ENCODE results near the gene TGDS.

The TGDS gene

DNA sequence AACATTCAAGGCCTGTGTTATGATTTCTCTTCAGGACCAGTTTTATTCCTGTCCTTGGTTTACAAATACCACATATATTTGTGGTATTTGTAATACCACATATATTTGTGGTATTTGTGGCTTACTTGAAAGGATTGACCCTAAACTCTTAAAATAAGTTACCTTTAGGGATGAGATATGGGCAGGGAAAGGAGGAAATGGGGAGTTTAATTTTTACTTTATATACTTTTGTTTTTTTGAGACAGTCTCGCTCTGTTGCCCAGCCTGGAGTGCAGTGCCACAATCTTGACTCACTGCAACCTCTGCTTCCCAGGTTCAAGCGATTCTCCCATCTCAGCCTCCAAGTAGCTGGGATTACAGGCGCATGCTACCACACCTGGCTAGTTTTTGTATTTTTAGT lies 2.3 kb upstream of the TGDS start:
- no peak for DNase-seq

DNA sequence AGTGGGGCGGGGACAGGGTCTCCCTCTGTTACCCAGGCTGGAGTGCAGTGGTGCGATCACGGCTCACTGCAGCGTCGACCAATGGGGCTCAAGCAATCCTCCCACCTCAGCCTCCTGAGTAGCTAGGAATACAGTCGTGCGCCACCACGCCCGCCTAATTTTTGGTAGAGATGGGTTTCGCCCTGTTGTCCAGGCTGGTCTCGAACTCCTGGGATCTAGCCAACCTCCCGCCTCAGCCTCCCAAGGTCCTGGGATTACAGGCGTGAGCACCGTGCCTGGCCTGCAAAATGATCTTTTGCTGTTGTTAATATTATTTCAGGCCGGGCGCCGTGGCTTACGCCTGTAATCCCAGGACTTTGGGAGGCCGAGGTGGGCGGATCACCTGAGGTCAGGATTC lies 621 bp upstream of the TGDS start:
- no peak for DNase-seq

DNA sequence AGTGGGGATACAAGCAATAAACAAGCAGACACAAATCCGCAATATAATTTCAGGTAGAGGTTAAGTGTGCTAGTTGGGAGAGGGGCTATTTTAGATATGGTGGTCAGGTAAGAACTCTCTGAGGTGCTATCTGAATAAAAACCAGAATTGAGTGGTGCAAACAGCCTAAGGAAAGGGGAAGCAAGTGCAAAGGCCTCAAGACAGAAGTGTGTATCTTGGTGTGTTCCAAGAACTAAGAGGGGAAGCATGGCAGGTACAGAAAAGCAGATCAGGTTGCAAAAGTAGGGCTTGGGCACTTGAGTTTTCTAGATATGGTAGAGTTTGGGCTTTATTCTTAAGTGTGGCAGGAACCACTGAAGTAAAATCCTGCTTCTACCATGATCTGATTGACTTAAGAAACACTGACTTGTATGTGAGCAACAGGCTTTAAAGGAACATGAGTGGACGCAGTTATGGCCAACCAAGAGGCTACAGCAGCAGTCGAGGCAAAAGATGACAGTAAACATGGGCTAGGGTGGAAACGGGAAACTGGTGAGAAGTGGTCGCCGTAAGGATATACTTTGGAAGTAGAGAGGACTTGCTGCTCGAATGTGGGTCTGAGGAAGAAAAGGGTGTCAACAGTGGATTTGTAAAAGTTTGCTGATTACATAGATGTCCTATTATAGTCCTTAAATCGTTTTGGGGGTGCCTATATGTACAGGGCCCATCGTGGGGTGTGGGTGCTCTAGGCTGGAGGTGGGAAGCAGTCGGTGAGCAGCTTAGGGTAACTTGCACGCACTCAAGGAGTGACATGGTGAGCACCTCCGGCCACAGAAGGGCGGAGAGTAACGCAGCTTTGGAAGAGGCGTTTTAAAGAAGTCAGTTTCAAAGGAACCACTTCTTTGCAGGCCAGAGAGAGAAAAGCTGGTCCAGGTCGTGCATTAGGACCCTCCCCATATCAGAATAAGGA lies 677 bp downstream of the TGDS start:
- DNase-seq = peak; percentile 17

DNA sequence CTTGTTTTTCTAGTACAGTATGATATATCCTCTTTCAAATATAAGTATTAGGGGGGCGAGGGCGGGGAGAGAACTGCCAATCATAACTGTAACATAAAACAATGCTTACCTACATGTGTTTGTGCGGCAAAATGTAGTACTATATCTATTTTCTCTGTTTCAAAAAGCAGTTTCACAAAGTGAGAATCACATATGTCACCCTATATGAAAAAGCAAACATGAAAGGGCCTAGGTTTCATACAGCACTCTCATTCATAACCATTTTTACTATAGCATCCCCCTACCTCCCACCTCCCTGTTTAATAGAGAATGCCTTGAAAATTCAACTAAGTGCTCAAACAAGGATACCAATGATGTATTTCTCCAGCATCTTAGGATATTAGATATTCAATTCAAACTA lies 5.2 kb downstream of the TGDS start:
- no peak for DNase-seq

DNA sequence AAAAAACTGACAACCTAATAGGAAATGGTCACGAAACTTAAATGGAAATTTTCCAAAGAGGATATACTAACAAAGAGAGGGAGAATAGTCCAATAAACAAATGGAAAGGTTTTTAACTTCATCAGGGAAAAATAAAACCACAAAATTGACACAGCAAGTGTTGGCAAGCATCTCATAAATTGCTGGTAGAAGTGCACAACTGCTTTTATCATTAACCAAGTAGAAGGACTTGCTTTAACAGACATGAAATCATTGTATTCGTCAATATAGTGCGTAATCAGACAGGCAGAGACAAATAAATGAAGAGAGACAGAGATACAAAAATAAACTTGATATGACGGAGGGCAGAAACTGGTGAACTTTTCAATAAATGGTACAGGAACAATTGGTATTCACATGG lies 7.4 kb downstream of the TGDS start:
- no peak for DNase-seq

DNA sequence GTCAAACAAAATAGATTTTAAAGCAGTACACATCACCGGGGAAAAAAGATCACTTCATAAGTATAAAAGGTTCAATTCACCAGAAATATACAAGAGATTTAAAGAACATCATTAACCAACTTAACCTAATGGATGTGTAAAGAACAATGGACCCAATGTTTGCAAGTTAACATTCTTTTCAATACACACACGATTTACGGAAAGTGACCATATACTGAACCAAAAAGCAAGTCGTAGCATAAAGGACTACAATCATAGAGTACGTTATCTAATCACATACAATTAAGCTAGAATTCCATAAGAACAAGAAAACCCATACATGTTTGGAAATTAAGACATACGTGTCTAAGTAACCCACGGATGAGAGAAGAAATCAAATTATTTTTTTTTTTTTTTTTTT lies 9.6 kb downstream of the TGDS start:
- DNase-seq = no peak

DNA sequence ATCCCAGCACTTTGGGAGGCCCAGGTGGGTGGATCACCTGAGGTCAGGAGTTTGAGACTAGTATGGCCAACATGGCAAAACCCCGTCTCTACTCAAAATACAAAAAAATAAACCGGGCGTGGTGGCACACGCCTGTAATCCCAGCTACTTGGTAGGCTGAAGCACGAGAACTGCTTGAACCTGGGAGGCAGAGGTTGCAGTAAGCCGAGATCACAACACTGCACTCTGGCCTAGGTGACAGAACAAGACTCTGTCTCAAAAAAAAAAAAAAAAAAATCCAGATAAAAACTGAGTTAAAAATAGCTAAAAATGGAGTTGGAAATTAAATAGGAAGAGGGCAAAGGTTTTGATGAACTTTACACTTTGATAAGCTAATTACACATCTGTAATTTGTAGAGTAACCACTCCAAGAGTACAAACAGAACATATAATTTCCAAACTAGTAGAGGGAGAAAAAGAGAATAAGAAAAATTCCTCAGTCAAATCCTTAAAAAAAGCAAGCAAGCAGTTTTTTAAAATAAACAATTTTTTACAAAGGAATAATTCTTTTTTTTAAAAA lies 10.3 kb downstream of the TGDS start:
- DNase-seq = no peak

DNA sequence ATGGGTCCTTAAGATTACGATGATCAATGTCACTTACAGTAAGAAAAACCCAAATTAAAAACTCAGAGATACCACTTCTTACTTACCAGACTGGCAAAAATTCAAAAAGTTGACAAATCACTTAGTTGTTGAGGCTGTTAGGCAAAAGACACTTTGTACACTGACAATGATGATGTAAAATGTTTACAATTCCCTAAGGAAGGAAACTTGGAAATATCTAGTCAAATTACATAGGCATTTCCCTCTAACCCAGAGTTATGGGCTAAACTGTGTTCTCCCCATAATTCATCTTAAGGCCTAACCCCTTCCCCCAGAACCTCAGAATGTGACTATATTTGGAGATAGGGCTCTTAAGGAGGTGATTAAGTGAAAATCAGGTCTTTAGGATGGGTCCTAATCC lies 12.0 kb downstream of the TGDS start:
- DNase-seq = no peak

DNA sequence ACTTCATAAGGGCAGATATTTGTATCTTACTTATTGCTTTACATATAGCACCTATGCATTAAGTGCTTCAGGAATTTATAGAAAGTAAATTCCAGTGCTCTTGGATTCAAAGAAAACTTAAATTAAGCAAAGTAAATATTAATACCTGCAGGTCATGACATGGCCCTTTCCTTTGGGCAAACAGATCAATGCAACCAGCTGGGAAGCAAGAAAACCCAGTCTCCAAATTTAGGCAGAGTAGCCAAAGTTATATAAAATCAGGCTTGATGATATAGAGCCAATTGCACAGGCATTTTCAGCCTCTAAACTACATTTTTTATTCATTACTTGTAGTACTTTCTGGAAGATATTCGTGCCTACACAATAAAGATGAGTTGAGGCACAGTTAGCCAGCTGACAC lies 16.9 kb downstream of the TGDS start:
- DNase-seq = no peak

DNA sequence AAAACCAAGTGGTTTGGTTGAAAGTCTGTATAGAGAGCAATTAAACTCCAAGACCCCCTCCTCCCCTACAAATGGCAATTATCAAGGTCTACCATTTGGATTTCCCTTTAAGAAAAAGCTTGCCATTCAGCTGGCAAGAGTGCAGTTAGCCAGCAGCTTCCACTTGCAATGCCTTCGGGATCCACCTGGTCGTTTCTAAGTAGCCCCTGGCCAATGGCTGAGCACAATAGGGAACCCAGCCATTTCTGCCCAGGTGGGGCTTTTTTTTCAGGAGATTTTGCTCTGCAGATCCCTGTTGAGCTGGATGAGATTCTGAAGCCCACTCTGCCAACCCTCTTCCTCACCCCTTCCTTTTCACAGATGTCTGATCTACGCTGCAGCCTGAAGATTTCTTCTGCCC lies 26.3 kb downstream of the TGDS start:
- no peak for DNase-seq

DNA sequence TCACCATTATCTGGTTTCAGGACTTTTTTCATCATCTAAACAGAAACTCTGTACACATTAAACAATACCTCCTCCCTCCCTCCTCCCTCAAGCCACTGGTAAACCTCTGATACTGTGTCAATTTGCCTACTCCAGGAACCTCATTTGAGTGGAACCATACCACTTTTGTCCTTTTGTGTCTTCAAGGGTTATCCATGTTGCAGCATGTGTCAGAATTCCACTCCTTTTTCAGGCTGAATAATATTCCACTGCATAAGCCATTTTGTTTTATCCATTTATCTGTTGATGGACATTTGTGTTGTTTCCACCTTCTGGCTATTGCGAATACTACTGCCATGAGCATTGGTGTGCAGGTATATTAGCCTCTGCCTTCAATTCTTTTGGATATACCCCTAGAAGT lies 27.5 kb downstream of the TGDS start:
- no peak for DNase-seq

DNA sequence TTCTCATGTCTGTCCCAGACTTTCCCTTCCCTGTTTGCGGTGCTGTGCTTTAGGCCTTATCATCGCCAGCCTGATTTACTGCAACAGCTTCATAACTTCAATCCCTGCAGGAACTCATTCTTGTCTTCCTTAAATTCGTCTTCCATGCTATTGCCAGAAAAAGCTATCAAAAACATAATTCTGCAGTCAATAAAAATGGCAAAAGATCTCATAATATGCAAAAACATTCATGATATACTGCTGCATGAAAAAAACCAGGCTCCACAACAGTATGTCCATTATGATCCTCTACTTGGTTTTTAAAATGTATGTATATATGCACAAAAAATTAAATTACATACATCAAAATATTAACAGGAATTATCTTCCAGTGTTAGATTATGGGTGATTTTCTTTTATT lies 28.4 kb downstream of the TGDS start:
- DNase-seq = no peak

DNA sequence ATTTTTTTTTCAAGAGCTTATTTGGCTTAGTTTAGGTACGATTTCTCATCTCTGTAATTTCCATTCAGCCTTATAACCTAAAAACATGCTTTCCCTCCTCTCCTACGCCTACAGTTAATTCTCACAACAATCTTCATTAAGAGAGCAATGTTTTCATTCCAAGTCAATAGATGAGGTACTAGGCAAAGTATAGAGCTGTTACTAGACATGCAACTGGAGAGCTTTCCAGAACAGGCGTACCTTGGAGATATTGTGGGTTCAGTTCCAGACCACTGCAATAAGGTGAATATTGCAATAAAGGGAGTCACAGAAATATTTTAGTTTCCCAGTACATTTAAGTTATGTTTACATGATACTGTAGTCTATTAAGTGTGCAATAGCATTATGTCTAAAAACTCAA lies 34.8 kb downstream of the TGDS start:
- no peak for DNase-seq

DNA sequence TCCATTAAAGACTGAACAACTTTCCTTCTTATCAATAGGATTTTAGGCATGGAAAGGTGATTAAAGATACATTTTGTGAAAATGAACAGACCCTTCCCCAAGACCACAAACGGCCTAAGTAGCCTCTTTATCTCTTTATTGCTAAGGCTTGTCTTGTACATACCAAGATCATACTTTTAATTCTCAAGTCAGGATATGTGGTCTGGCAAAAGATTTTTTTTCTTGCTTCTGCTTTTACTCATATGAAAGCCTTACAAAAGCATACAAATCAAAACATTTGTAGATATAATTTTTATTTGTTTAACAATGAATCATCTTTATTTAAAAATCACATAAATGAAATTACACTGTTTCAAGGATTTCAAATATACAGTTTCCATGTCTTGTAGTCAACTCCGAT lies 35.8 kb downstream of the TGDS start:
- DNase-seq = no peak

DNA sequence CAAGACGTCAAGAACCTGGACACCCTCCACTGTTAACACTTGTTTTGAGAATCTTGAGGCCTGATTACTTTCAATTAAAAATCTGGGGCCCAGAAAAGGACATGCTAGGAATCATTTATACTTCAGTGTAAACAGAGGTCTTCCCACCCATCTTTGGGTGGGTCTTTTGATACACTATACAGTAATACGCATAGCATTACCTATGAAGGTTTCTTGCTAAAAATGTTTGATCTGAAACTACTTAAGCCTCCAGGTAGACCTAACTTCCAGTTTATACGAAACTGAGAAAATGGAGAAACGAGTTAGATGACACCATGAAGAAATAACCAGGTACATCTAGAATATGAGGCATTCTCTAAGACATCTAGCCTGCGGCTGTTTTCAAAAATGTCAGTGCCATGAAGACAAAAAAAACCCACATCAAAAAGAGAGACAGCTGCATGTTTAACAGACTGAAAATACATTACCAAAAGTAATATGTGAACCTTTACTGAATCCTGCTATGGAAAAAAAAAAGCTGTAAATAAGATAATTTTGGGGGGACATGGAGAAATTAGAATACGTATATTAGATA lies 36.6 kb downstream of the TGDS start:
- no peak for DNase-seq

DNA sequence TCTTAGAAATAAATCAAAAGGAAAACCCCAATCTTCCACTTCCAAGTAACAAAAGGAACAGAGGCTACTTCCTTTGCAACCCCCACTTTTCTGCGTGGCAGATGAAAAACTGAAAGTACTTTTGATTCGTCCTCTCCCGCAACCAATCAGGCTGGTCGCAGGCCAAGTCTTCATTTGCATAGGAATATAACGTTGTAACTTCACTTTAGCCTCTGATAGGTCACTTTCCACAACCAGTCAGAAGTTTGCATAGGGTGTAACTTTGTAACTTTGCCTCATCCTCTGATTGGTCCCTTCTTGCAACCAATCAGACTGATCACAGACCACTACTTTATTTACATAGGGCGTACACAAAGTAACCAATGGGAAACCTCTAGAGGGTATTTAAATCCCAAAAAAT lies 37.2 kb downstream of the TGDS start:
- no peak for DNase-seq

DNA sequence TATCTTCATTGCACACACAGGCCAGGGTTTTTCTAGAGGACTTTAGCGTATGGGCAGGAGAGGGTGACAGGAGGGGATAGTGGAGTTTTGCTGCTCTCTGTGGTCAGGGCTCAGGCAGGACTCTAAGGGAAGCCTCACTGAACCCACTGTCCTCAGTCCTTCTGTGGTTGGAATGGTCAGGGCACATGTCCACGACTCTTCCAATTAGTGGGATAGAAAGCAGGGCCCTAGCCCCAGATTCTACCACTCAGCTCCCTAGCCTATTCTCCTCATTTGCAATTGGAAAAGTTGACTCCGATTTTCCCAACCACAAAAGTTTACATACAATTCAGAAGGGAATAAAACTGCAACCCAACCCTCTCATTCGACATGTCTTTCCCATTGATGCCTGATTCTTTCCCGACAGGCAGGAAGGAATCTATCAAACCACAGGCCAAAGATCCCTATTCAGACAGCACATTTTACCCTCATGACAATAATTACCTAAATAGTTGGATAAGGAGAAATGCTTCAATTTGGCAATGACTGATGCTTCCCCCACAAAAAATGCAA lies 38.2 kb downstream of the TGDS start:
- DNase-seq = no peak

DNA sequence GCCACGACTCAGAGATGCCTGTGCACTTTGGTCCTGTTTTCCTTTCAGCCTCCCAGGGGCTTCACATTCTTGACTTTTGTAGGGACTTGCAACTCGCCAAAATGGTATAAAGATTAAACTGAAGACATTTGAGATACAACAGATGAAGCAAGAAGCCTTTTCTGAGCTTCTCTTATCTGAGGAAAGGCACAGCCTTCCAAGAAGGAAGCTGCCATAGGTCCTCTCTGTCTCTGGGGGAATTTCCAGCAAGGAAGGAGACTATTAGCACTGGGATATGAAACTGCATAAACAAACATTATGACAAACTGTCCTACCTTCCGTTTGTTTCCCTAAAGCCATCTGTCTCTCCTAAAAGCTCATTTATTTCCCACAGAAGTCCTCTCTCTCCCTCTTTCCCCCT lies 39.3 kb downstream of the TGDS start:
- peak; percentile 1 for DNase-seq

DNA sequence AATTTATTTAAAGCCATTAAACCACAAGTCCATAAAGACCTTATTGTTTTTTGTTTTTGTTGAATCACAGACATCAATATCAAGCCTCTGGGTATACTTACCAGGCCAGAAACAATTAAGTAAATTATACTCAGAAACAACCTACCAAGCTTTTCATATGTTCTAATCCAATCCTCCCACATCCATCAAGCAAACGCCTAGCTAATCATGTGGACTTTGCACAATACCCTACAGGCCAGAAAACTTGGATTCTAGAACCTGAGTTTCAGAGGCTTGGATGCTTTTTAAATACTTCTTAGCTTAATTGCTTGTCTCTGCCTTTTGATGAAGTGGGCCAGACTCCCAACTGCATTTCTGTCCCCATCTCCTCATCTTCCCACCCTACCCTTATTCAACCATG lies 39.9 kb downstream of the TGDS start:
- DNase-seq = no peak

DNA sequence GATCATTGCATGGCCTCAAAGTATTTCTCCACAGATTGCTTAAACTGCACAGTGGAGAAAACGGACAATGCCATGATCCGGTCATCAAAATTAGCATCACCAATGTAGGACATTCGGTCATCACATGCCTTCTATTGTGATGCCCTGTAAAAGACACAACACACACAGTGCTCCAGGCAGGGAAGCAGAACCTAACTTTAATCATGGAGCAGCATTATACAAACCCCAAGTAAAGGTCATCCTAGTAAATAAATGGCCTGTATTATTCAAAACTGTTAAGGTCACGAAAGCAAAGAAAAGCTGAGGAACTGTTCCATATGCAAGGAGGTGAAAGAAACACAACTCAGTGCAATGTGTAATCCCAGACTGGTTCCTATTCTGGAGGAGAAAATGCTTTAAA lies 42.2 kb downstream of the TGDS start:
- DNase-seq = no peak

DNA sequence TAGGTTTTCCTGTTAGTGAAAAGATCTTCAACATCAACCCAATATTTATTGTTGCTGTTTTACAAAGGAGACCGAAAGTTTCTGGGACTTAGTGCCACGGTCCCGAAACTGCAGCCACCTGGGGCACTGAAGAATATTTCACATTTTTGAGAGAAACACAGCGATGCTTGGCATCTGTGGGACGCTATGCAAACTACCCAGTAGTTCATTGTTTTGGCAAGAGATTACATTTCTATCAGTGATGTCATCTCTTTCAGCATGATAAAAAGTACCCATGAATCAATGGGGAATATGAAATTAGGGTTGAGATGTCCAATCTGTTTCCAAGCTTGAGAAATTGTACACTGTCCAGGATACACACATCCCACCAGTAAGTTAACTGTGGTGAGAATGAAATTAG lies 43.9 kb downstream of the TGDS start:
- DNase-seq = no peak

DNA sequence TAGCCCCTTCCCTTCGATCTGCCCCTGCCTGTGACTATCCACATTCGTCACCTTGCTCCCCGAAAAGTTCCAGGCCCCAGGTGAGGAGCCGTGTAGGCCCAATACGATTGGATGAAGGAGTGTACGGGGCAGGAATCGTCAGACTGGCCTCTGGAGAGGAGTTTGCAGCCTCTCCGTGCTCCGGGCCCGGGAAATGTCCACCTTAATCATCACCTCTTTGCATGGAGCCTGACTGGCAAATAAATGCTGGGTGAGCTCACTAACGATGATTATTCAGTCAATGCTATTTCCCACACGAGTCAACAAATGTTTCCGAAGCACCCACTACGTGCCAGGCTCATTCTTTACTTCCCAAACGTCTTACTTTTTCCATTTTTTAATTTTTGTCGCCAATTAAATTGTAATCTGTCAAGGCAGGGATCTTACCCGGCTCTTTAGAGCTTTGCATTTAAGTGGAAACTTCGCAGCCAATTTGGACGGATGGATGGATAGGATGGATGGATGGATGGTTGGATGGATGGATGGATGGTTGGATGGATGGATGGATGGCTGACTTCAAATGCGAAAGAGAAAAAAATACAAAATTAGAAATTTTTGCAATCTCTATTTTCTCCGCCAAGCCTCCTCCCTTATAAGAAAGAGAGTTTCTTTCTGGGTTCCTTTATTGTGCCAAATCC lies 45.8 kb downstream of the TGDS start:
- peak; percentile 68 for DNase-seq

DNA sequence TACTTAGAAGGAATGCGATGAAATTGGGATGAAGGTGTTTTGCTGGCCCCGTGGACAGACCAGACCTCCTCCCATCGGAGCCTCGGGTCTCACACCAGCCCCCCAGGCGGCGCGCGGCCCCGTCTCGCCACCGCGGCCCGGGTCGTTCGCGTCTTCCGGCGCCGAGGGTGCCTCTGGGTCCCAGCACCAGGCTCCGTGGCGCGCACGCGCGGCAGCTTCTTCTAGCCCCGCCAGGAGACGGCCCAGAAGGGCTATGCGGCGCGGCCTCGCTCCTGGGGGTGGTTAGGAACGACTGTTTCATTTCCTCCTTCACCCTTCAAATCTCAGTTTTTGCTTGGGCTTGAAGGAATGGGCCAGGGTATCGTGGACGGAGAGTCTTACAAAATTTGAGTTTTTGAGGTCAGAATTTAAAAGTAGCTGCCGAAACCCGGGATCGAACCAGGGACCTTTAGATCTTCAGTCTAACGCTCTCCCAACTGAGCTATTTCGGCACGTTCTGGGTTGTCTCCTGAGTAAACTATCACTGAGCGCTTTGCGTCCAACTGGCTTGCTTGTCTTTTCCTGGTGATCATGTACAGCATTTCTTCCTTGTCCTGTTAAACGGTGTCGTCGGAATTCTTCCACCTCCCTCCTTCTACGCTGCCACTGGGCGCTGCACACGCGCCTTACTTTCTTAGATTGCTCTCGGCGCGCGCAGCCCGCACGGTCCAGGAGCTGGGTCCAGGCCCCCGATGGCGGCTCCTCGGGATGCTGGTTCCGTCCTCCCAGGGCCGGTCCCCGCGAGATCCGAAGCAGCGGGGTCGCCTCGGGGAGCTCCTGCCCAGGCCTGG lies 46.5 kb downstream of the TGDS start:
- peak; percentile 87 for DNase-seq
